GM19328 (cell line): ENCODE data around the gene CNOT2.

Experiments
- ATAC-seq: cut with Tn5 transposase; IDR thresholded peaks from one replicate; pipeline ENCODE4 v1.9.1; 2021; ENCODE audit warnings: mild to moderate bottlenecking, moderate library complexity; ENCODE audit not compliant: unreplicated experiment

Gene CNOT2

GRCh38 chr12:70402597-70402996, 159.4 kb downstream of the CNOT2 start:
- no peak for ATAC-seq

GRCh38 chr12:70403826-70404225, 160.6 kb downstream of the CNOT2 start:
- ATAC-seq = no peak
